HG02852 (cell line): ENCODE measurements around the gene PTPN13.

Experiments
- ATAC-seq: cut with Tn5 transposase; IDR thresholded peaks from one replicate; pipeline ENCODE4 v1.9.1; 2021; ENCODE audit warnings: mild to moderate bottlenecking, moderate library complexity; ENCODE audit not compliant: unreplicated experiment

PTPN13 gene

DNA sequence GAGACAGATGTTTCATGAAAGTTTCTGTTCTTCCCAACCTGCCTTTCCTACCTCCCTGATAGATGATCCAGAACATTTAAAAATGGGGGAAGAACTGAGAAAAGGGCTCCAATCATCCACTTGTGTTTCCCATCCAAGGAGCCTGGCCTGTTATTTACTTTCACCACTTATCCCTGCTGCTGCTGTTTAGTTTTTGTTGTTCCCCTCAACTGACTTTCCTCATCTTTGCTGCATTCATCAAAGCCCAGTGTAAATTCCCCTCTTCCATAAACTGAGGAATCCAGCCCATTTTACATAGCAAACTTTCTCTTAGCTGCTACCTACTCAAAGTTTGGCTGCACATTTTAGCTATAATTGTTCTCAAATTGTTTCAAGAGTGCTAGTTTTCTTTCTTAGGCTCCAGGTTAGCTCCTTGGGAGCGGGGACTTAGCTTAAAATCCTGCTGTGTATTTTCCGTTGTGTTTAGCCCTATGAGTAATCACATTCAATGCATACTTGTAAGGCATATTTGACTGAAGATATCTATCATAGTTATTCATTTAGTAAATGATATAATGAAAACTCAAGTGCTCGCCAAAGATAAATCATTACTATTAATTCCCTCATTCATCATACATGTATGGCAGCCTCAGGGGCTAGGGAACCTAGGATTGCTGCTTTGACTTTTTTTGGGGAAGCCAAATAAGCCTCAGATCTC is 1.4 kb upstream of the PTPN13 start:
- ATAC-seq, result no peak

DNA sequence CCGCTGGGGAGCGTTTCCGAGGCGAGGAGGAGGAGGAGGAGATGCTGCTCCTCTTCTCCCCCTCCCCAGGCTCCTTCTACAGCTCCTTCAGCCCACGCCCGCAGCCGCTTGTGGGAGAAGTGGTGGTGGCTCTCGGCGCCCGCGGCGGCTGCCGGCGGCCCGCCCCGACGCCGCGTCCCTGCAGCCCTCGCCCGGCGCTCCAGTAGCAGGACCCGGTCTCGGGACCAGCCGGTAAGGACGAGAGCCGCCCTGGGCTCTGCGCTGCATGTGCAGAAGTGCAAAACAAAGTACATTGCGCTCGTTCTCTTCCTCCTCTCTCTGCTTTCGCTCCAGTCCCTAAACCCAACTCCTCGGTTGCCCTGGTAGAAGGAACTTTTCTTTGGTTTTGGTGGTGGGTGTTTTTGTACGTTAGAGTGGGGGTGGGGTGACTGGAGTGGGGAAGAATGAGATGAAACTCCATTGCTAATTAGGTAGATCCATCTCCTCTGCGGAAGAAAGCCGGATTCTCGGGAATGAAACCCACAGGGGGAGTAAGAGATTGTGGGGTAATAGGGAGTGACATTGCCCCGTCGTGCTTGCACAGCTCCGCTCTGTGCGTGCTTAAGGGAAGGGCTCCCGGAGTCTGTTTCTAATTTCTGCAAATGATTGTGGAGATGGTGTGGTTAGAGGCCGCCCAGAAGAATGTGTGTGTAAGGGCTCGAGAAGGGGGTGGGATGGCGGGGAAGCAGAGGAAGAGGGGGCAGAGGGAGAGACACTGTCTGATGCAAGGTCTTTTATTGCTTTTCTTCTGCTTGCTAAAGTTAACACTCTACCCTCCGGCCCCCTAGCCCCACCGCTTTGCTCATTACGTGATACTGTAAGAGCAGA is 677 bp downstream of the PTPN13 start:
- ATAC-seq, result peak; percentile 28

DNA sequence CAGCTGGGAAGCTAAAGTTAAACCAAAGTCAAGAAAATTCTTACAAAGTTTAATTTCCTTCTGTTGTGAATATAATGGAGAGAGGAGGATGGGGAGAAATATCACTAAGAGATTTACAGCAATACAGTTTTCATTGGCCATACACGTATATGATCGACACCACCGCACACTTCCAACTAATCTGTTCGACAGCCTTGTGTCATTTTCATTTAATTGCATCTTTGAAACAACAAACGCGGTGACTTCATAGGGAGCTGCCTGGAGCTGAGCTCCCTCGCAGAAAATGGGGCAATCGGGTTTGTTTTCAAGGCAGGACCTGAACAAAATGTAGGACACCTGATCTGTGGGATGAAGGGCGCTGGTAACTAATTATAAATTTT is 1.3 kb downstream of the PTPN13 start:
- no peak for ATAC-seq

- ATAC-seq, result no peak
Measured at GRCh38 chr4:86596807-86597206, 2.7 kb downstream of the PTPN13 start.

DNA sequence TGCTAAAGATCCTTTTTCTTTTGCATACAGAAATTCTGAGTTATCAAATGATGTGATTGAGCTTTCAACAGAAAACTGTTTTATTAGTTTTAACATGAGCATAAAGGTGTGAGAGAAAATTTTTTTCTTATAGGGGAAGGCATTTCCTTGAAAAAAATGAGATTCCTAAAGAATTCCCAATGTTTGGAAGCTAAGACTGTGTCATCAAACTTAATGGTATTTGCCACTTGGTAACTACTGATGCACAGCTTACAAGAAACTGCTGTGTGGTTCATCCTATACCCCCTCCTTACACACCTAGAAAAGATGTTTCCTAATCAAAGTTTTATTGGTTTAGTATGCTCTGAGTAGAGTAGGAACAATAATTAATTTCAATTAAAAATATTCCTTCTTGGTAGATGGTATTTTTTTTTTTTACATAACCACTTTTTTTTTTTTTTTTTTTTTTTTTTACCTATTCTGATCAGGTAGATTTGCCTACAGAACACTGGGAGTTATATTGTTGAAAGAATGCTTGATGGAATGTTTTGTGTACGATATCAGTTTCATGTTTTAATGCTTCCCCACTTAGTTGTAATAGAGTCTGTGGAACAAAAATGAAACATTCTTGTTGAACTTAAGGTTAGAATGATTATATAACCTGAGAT is 6.0 kb downstream of the PTPN13 start:
- no peak for ATAC-seq

DNA sequence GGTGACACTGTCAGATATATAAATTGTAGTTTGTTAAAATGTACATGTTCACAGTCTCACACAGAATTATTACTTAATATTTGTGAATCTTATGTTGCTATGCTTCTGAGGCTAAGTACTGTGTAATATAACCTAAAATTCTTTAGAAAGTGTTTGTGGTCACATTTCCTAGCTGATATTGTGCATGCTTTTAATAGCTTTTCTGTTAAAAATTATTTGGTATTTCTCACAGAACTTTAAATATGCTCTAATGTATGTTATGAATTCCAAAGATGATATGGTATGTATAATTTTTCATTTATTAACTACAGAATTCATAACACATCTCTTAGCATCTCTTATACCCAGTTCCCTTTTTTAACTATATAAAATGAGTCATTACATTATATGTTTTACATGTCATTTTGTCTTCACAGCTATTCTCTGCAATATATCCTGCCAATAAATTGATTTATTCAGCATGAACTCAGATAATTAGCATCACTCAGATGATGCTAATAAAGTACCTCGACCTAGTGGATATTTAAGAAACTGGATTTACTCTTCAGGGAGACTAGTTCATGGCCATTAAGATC is 9.3 kb downstream of the PTPN13 start:
- ATAC-seq, result no peak

- no peak for ATAC-seq
Measured at GRCh38 chr4:86606809-86607208, 12.7 kb downstream of the PTPN13 start.

- ATAC-seq, result no peak
Measured at GRCh38 chr4:86608757-86609375, 14.8 kb downstream of the PTPN13 start.

GRCh38 chr4:86611757-86612156 is 17.6 kb downstream of the PTPN13 start:
- no peak for ATAC-seq

DNA sequence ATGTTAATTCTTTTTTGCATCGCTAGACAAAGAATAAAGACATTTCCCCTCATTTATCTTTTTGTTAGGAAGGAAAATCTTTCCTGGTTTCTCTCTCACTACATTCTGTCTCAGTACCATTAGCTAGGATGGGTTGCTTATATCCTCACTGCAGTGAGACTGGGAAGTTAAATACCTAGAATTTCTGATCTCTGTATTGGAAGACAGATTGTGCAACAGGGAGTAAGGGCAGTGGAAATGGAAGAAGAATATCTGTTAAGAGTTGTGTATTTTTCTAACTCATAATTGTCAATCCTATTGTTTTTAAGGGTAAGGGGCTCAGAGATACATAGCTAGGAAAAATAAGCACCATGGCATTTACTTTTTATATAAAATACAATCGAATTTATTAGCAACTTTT is 19.6 kb downstream of the PTPN13 start:
- no peak for ATAC-seq

- no peak for ATAC-seq
Measured at GRCh38 chr4:86614865-86615264, 20.8 kb downstream of the PTPN13 start.

DNA sequence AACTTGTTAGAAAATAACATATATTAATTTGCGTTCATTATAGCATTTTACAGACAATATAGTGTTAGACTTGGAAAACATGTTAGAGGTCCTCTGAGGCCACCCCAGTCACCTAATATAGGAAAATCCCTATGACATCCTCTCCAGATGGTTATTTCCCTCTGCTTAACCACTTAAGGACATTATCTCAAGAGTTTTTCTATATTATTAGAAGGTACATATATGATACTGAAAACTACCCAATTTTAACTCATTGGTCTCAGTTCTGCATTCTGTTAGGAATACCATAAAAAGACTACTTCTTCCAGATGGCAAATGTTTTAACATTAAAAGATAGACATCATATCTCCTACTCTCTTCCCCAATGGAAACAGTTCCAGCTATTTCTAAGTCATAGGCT is 21.4 kb downstream of the PTPN13 start:
- peak; percentile 50 for ATAC-seq

- no peak for ATAC-seq
Measured at GRCh38 chr4:86619656-86620055, 25.5 kb downstream of the PTPN13 start.

GRCh38 chr4:86621435-86621834 is 27.3 kb downstream of the PTPN13 start:
- ATAC-seq, result no peak

GRCh38 chr4:86626066-86626465 is 32.0 kb downstream of the PTPN13 start:
- ATAC-seq, result no peak

DNA sequence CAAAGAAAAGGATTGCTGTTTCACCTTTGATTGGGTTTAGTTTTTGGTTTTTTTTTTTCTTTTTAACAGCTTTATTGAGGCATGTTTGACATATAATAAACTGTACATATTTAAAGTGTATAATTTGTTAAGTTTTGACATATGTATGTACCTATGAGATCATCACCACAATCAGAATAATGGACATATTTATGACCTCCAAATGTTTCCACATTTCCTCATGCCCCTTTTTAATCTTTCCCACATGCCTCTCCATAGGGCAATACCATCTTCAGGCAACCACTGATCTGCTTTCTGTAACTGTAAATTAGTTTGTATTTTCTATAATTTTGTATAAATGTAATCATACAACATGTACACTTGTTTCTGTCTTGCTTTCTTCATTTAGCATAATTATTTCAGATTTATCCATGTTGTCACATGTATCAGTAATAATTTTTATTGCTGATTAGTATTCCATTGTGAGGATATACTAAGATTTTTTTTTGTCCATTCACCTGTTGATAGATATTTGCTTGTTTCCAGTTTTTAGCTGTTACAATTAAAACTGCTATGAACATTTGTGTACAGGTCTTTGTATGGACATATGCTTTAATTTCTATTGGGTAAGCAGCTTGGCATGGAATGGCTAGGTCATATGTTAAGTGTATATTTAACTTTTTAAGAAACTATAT is 33.5 kb downstream of the PTPN13 start:
- no peak for ATAC-seq

DNA sequence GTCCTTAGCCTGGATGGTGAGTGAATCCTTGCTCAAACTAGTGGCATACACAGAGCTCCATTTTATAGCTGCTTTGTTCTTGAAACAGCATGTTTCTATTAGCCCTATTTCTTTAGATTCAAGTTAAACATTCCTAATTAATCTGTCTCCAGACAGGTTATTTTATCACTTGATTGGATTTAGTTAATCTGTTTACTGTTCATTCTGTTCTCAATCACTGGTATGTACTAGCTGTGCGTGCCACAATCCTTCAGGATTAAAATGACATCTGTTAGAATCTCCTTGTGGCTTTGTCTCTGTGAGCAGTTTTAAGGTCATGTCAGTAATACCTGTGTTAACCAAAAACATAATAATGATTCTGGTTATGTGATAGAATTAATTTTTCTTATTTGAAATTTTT is 36.5 kb downstream of the PTPN13 start:
- no peak for ATAC-seq

- no peak for ATAC-seq
Measured at GRCh38 chr4:86631166-86631565, 37.1 kb downstream of the PTPN13 start.

DNA sequence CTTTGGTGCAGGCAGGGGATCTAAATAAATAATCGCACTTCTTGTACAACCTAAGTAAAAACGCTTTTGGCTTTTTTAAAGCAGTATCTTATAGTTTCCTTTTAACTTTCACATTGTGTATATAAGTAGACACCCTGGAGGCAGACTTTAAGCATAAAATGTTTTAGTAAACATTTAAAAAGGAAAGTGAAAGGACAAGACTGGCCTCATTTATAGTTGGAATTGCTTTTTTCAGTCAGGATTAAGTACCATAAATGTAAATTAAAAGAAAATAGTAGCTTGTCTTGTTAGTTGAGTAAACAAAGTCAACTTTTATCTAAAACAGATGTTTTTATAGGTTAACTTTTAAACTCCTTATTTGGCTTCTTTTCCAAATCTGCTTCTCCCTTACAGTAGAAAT is 39.7 kb downstream of the PTPN13 start:
- no peak for ATAC-seq

DNA sequence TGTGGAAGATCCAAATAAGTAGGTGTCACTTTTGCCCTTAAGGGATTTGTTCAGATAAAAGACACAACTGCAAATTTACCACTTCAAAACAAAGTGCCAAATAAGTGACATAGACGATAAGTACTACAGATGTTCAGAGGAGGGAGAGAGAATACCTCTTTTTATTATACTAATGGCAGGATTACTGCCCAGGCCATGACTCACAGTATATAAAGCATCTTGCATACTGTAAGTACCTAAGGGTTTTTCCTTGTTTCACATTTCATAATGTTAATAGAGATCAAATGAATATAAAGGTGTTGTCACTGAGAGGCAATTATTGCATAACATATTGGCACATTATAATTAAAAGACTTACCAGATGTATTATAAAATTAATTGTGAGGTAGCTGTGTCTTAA is 46.4 kb downstream of the PTPN13 start:
- ATAC-seq, result no peak
